NCI-H1105 (cell line): ENCODE results near the gene CASK.
"Not testable (repeated sequence)": the region's sequence is repeated elsewhere in the genome, so short reads cannot be mapped to it uniquely, and the experiment has no call there.

Experiments
- DNase-seq: peaks from one replicate; lab custom pipeline; 2025; lab: John Stamatoyannopoulos, UW

The CASK gene

DNA sequence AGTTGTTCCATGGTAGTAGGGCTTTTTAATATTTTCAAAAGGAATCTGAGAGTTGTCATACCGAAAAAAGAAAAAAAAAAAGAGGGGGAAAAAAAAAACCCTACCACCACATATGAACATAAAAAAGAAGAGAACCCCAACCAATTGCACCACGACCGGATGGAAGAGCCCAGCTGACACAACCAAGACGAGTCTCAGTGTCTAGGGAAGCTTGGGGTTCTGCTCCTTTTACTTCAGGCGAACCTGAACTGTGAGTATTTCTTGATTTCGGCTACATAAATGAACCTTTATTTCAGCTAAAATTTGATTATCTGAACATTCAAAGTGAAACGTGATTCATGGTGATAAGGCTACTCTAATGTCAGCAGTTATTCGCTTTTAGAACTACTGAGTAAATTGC is 234.5 kb downstream of the CASK start, which contains the start of gene GPR34:
TSS of gene GPR34 (plus strand) at position 139 of the 400 bp plus-strand sequence. CDS start 6,661 bp downstream, outside the sequence.
- DNase-seq: no peak

DNA sequence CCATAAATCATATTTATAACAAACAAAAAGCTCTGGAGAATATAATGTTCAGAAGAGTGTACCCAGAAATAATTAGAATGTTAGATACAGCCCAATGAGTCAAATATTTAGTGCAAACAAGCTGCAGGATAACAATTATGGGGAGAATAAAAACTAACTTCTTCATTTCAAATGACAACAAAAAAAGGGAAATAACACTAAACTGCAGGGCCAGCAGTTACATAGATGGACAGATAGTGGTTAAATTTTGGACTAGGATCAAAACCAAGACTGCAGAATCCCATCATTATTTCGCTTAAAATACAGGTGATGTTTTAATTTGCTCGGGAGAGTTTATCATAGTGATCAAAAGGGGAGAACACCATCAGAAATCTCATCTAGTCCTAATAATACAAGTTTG is 235.2 kb downstream of the CASK start:
- DNase-seq: no peak

DNA sequence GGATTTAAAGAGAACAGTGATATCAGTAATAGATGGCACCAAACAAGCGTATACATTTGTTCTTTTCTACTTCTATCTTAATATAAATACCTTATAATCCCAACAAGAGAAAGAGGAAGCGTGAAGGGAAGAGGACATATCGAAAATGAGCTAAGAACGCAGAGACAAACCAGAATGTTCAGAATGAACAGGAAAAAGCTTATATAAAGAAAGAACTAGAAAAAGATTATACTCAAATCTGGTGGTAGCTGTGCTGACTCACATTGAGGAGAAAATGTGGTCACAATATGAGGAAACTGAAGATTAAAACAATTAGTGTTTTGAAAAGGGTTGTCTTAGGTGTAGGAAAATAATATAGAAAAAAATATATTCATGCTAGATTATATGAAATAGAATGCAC is 236.6 kb downstream of the CASK start:
- no peak for DNase-seq

DNA sequence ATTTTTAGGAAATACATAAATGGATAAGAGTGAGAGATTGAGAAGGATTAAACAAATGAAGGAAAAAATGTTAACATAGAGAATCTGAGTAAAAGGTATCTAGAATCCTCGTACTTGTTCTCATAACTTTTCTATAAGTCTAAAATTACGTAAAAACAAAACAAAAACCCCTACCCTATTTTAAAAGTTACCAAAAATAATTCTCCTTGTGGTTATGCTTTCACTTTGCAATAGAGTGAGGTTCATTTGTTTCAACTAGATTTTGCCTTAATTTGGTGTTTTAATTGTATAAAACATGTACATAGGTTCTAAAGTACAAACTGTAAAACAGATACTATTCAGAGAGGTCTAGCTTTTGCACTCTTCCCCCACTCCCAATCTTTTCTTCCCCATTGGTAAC is 238.4 kb downstream of the CASK start:
- no peak for DNase-seq

DNA sequence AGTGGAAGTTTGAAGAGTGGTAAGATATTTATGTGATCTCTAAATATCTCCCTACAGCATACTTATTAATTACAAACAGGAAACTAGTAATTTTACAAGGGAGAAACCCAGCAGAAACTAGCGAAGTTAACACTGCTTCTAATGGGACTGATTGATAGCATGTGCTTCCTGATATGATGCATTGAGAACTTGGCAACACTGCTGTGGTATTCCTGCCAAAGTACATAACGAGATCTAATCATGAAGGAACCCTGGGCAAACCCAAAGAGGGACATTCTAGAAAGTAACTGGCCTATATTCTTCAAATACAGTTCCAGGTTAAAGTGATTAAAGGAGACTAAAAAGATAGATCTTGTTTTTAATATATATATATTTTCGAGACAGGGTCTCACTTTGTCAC is 239.2 kb downstream of the CASK start:
- DNase-seq: no peak

DNA sequence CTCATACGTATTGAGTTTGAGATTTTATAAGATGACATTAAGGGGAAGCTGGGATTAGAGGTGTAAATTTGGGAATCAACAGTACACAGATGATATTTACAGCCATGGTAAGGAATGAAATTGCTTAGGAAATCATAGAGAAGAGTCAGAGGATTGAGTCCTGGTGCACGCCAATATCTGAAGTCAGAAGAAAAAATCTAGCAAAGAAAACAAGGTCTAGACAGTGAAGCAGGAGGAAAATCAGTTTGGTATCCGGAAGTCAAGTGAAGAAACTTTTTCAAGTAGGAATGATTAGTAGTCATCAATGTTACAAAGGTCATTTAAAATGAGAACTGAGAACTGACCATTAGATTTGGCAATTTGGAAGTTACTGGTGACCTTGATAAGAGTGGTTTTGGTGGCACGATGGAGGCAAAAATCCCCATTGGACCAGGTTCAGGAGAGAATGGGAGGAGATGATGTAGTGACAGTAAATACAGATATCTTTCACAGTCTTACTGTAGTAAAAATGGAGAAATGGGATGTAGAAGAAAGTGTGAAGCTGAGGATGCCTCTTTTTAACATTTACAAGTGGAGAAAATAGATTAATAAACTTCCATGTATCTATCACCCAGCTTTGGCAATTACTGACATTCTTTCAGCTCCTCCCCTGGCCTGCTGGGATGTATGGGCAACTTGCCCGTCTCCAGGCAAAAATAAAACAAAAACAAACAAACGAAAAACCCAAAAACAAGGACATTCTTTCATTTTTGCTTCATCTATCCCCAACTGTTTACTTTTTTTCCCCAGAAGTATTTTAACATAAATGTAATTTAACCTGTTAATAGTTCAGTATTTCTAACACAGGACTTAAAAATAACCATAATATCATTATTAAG is 245.9 kb downstream of the CASK start:
- DNase-seq: no peak

DNA sequence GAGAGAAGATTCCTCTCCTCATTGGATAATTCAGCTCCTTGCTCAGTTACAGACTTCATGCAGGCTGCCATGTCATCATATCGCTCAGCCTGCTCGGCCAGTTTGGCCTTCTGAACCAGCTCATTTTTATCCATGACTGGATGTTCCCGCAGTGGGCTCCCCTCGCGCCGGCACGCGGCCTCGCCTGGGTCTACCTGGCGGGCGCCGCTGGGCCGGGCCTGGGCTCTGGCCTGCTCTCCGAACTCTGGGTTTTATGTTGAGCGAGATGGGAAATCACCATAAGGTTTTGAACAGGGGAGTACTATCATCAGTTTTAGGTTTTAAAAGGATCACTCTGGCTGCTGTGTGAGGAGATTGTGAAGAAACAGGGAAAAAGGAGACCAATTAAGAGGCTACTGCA is 247.0 kb downstream of the CASK start:
- not testable (repeated sequence) for DNase-seq

DNA sequence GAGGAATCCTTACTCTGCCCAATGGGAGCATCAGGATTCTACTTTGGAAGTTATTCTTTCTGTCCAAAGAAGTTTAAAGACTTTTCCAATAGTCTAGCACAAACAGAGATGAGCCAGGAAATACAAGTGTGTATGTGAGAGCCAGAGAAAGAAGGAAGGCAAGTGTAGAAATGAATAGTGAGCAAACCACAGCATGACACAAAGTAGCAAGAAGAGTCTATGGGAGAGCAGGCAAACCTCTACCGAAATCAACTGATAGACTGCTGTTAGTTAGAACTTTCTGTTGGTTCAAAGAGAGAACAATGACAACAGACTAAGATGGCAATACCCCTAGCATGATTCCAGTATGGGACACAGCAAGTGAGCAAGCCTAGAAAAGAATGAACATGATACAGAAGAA is 250.7 kb downstream of the CASK start:
- no peak for DNase-seq

DNA sequence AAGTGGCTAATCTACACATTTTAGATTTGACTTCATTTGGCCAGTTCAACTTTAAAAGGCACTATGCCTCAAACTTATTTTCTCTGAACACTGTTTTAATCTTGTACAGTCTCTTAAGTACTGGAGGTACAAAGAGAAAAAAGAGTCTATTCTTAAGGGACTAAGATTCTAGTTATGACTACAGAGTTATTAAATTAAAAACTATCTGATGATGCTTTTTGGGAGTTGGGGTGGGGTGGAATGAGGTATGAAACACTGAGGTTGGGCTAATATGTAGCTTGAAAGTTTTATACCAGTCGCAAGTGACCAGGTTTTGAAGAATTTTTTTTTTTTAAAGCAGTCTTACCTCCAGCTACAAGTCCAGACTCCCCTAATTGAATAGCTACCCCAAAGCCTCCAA is 252.3 kb downstream of the CASK start:
- DNase-seq: no peak

DNA sequence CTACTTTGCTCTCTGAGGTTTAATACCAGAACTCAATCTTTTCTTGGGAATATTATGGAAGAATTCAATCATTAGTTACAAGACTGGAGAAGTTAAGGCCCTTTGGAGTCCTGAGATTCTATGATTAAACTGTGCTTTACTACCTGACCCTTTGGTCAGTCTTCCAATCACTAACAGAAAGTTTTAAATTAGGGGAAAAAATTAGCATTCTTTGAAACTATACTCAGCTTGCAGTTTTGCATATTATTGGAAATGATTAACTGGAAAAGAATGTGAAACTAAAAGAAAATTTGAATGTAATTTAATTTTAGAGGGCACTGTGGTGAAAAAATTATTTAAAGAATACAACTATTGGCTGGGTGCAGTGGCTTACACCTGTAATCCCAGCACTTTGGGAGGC is 253.2 kb downstream of the CASK start:
- no peak for DNase-seq

DNA sequence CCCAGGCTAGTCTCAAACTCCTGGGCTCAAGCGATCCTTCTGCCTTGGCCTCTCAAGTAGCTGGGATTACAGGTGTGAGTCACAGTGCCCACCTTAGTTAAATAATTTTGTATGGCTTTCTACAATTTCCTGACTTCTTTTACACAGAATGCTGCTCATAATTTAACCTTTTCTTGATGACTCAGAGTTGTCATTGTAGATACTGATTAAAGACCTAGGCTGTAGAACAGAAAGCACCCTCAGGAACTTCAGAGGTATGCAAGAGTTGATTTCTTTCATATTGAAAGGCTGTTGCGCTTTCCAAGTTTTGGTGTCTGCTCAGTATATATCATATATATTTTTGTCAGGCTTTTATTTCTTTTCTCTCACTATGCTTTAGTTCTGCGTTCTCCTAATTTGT is 255.7 kb downstream of the CASK start:
- no peak for DNase-seq

DNA sequence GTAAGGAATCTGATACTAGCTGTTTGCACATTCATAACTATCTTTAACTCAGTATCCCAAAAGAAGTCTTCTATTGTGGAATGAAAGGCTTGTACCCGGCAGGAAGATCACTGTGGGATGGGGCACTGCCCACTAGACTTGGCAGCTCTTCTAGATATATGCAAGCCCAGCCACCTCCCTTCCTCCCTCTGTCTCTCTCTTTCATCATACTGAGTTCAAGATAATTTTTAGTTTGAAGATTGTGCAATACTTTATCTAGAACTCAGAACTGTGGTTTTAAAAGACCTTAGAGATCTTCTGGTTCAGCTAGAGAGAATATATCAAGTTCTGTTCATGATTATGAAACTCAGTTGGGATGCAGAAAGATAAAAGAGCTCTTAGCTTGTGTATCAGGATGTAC is 257.1 kb downstream of the CASK start:
- DNase-seq: no peak

DNA sequence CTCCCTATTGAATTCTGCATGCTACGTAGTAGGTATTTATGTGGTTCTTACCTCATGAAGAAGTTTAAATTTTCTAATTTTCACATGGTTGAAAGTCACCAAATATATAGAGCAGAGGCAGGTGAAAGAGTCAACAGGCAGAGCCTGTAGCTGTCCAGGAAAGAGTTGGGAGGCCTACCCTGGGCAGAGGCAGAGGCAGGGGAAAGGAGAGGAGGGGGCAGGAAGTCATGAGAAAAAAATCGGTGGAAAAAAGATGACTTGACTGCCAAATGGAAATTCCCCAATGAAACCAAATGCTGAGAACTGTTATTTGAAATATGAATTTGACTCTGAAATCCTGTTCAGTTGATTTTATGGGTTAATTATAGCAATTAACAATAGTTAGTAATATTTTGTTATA is 257.7 kb downstream of the CASK start:
- DNase-seq: no peak

DNA sequence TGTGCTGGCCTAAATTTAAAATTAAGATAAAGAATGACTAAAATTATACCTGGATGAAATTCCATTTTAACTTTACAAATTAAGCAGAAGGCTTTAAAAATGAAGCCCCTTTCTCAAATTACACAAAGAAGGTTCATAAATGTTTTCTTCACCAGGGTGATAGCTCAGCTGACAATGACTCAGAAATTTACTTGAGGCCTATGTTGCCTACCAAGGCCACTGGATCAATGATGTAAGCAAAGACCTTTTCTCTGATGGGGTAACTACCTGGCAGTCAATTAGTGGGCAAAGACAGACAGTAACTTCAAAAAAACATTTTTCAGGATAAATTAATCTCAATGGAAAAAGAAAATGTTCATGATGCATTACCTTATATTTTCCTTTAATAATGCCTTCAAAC is 258.4 kb downstream of the CASK start:
- no peak for DNase-seq

DNA sequence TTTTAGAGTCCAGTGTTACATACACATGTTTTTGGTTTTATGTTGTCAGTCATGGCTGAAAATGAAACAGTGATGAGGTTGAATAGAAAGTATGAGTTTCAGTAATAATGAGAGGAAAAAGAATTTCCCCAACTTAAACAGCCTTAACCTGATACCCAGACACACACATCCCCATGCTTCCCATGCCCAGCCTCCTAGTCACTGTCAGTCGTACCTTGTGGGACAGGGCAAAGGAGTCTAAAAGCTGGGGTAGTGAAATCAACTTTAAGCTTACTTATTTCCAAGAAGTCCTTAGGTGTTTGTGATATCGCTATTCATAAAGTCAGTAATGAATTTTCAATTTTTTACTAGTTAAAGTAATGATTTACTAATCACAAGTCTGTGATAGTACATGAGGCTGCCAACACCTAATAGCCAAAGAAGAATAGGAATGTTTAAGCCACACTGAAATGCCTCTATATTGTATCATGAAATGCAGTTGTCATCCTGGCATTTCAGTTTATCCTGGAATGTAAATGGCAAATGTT is 258.9 kb downstream of the CASK start:
- no peak for DNase-seq

DNA sequence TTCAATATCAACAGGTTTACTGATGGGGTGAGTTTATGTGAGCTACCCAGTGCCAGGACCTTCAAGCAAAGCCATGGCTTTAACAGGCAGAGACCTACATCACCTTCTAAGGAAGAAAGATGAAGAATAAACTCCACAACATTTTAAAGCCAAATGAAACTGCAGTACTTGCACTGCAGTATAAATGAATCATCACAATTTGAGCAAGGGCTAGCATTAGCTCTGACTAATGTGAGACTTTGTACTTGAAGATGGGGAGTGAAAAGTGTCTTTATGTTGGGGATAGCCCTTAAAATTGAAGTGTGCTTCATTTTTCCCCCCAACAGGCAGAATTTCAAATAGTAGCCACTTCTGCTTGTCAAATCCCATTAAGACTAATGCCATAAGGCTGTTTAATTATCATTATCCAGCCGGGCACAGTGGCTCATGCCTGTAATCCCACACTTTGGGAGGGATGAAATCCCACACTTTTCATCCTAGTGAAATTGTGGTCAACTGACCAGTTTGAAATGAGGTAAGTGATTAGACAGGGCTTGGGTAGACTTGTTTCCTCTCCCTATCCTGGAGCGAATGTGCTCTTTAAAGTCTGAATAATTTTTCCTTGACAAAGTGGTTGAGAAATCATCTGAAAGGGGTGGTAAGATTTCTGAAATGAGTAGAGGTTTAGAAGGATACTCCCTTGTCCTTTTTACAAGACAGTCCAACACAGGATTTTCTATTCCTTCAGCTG is 261.8 kb downstream of the CASK start:
- DNase-seq: no peak

DNA sequence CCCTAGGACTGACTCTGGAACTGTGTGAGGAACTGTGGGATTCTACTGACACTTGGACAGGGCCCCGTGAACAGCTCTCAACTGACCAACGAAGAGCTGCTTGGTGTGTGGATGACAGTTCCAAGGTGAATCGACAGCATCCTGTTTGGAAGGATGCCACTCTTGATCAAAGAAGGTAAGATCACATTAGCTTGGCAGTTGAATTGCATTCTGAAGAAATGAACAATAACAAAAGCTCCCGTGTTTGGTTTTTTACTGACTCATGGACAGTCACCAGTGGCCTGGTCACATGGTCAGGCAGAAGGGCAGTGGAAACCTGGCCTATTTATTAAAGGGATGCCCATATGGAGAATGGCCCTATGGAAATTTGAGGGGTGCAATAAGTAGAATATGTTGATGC is 267.7 kb downstream of the CASK start:
- DNase-seq: no peak

DNA sequence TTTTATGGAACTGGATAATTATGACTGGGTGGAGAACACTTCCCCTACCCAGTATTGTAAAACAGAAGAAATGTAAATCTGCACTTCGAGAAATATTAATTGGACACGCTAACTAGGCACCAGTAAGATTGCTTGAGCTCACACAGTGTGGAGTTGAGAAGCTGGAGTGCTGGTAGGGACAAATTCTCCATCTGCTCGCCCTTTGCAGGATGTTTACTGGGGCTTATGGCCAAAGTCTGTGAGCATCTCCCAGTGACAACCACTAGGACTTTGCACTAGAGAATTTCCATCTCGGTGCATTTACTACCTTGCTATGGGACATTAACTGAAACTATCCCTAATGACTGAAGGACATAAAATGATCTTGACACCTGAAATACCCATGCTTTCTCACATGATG is 268.3 kb downstream of the CASK start:
- no peak for DNase-seq

DNA sequence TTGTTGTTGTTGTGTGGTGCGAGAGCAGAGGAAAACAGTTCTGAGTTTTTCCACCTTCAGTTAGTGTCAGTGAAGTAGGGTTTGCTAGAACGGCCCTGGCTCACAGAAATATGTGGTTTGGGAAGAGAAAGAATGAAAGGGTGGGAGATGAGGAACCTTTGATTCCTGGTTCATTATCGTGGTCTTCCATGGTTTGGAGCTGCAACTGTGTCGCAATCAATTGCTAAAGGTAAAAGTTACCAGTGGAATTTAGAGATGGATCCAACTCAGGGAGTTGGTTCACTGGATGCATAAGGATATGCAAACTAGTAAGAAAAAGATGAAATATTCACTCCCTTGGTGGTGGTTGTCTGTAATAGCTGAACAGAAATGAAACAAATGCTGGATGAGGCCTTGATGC is 270.2 kb downstream of the CASK start:
- DNase-seq: no peak

DNA sequence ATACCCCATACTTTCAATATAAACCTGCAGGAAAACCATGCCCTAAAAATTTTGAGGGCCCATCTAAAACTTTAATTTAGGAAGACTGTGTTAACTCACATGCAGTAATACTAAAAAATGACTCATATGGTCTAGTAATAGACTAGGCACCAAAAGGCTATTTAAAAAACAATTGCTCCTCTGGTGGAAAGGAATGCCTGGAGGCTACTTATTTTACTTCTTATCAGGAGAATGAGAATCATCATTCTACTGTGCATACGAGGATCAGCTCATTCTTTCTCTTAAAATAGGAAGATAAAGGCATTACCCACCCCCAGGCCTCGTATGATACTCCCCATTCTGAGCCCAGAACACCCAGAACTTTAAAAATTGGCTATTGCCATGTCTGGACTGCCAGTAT is 277.2 kb downstream of the CASK start:
- DNase-seq: not testable (repeated sequence)

DNA sequence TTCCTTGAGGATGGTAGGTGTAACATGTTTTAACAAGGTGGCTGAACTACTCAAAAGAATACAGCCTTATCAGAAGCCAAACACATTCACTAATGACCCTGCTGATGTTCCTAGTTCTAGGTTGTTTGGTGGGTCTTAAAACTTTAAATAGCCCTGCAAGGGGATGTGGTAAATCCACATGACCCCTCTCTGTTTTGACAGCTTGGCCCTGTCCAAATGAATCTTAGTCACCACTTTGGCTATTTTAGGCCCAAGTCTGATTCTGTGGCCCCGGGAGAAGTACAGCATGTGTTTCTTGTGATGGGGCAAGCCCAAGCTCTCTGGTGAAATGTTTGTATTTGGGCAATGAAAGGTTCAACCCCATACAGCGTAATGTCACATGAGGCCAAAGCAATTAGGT is 289.1 kb downstream of the CASK start:
- no peak for DNase-seq

DNA sequence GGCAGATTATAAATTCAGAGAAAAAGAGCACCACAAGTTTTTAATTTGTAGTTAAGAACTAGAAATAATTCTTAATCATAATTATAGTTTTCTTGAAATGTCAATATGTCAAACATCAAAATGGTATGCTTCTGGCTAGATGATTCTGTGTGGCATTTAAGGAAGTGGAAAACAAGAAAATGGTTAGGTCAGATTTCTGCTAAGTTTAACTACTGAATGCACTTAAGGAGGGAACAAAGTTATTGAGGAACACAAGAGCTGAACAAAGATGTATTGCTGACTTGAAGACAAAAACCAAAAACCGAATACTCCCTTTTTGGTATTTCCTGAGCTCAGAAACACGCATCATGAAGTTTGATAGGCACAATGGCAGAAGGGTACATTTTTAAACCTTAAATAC is 293.3 kb downstream of the CASK start:
- no peak for DNase-seq

DNA sequence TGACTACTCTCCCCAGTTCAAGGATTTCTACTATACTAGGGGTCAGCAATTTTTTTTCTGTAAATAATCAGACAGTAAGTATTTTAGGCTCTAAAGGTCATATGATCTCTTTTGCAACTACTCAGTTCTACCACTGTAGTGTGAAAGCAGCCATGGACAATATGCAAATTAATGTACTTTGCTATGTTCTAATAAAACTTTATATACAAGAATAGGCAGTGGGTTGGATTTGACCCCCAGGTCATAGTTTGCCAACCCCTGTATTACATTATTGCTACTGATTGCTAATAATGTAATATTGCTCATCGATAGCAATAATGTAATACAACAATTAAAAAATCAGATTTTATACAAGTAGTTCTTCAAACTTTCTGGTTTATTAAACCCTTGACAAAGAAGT is 293.8 kb downstream of the CASK start:
- DNase-seq: no peak
